Keratinocyte (primary cell): ENCODE data around the gene HLA-DMA. TPM values are rescaled to one million over a fixed set of nuclear protein-coding genes. Genes with fewer than 3 reads are reported as not detected.
"Not testable (repeated sequence)": the region's sequence is repeated elsewhere in the genome, so short reads cannot be mapped to it uniquely, and the experiment has no call there.

Experiments used
- DNase-seq: peaks from one replicate; pipeline ENCODE4 v3.0.0-alpha.2; 2011; ENCODE audit warnings: low read depth, missing footprints, low spot score
- FAIRE-seq: peaks from 2 replicates; lab custom pipeline; 2011; peaks lifted over from hg19 to GRCh38; lab: Jason Lieb, UNC
- H2AFZ ChIP-seq: 2 replicates; pipeline ENCODE4 v1.6.0; 2012; ENCODE audit warnings: low read length, control low read depth, inconsistent platforms; ENCODE audit not compliant: control insufficient read depth
- H3K27ac ChIP-seq: 2 replicates; pipeline ENCODE4 v1.5.1; 2011; ENCODE audit warnings: low read length; ENCODE audit not compliant: control insufficient read depth, insufficient read depth
- H3K27me3 ChIP-seq: 3 replicates; pipeline ENCODE4 v1.6.0; 2011; ENCODE audit warnings: low read length; ENCODE audit not compliant: control insufficient read depth, insufficient read depth; ENCODE audit errors: extremely low read depth
- H3K36me3 ChIP-seq, 2 experiments: 2 replicates in 1 of 2; 3 replicates in 1 of 2; pipeline ENCODE4 v1.5.1; 2011; ENCODE audit warnings: low read length in 2 of 2, mild to moderate bottlenecking in 1 of 2; ENCODE audit not compliant: control insufficient read depth in 2 of 2, insufficient read depth in 2 of 2; ENCODE audit errors: extremely low read depth in 1 of 2
- H3K4me1 ChIP-seq: 3 replicates; pipeline ENCODE4 v1.5.1; 2011; ENCODE audit warnings: low read length; ENCODE audit not compliant: control insufficient read depth, insufficient read depth; ENCODE audit errors: extremely low read depth
- H3K4me2 ChIP-seq: 3 replicates; pipeline ENCODE4 v1.6.0; 2011; ENCODE audit warnings: low read depth, low read length; ENCODE audit not compliant: control insufficient read depth, insufficient read depth; ENCODE audit errors: extremely low read depth
- H3K4me3 ChIP-seq, 3 experiments: fragments of 200-600 bp in 1 of 3; sonication (generic) in 1 of 3; 2 replicates in 2 of 3; 3 replicates in 1 of 3; pipeline ENCODE4 v1.5.1; 2011 to 2016; ENCODE audit warnings: low read length in 3 of 3, mild to moderate bottlenecking in 3 of 3, control low read depth in 2 of 3, inconsistent platforms in 1 of 3, low read depth in 1 of 3, mixed read lengths in 1 of 3, mixed run types in 1 of 3, moderate library complexity in 1 of 3; ENCODE audit not compliant: control insufficient read depth in 2 of 3, insufficient read depth in 2 of 3; ENCODE audit errors: extremely low read depth in 1 of 3
- H3K79me2 ChIP-seq: 2 replicates; pipeline ENCODE4 v1.6.0; 2012; ENCODE audit warnings: low read length; ENCODE audit not compliant: control insufficient read depth, insufficient read depth
- H3K9ac ChIP-seq: 3 replicates; pipeline ENCODE4 v1.6.0; 2011; ENCODE audit warnings: low read length; ENCODE audit not compliant: control insufficient read depth, insufficient read depth; ENCODE audit errors: extremely low read depth
- H3K9me1 ChIP-seq: 3 replicates; pipeline ENCODE4 v1.6.0; 2011; ENCODE audit warnings: low read length; ENCODE audit not compliant: control insufficient read depth, insufficient read depth; ENCODE audit errors: extremely low read depth
- H3K9me3 ChIP-seq: 2 replicates; pipeline ENCODE4 v1.5.1; 2012; ENCODE audit warnings: low read depth, low read length; ENCODE audit not compliant: control insufficient read depth
- H4K20me1 ChIP-seq: 3 replicates; pipeline ENCODE4 v1.6.0; 2011; ENCODE audit warnings: low read length; ENCODE audit not compliant: control insufficient read depth, insufficient read depth; ENCODE audit errors: extremely low read depth
- CTCF ChIP-seq, 3 experiments: IDR thresholded peaks in 1 of 3; conservative IDR thresholded peaks in 1 of 3; optimal IDR thresholded peaks in 1 of 3; 2 replicates in 2 of 3; 3 replicates in 1 of 3; pipeline versions ENCODE3 to v1.5.1; 2011; ENCODE audit warnings: low read length in 3 of 3, mild to moderate bottlenecking in 3 of 3, moderate library complexity in 2 of 3, control low read depth in 1 of 3, inconsistent platforms in 1 of 3; ENCODE audit not compliant: insufficient read depth in 2 of 3; ENCODE audit errors: extremely low read depth in 1 of 3
- EZH2 ChIP-seq: IDR thresholded peaks from one replicate; pipeline ENCODE4 v1.6.1; 2012; ENCODE audit warnings: inconsistent platforms, mild to moderate bottlenecking, low read length, moderate library complexity
- dilution Hi-C: fragments of 300-500 bp; cut with MboI; formaldehyde crosslinking; loops from one replicate; pipeline ENCODE4 v1.7.0; 2020; ENCODE audit warnings: low sequenced_read_pairs; ENCODE audit not compliant: extremely low pct_ligation_motif_present
- polyA plus RNA-seq, 5 experiments: library from polyadenylated mRNA; depleted of rRNA in 3 of 5; stranded (reverse) in 3 of 5; stranded (forward) in 1 of 5; unstranded in 1 of 5; fragments of >200 nt; gene quantifications; 1 replicate in 1 of 5; 2 replicates in 3 of 5; 3 replicates in 1 of 5; pipeline versions ENCODE4 v1.2.1 to v1.2.3, GENCODE V29; 2011 to 2012; ENCODE audit warnings: missing spikeins in 2 of 5, low read depth in 1 of 5, low replicate concordance in 1 of 5

Gene HLA-DMA
- polyA plus RNA-seq, 1 donor (not counting 4 experiments of a cell fraction or from before 2014, with no cell fraction given): 2.6 TPM

GRCh38 chr6:32943864-32944649 is 8.8 kb downstream of the HLA-DMA start:
- H3K9ac ChIP-seq: no peak overlapping the region
- H3K9me3 ChIP-seq: no peaks in the 10 kb centered on the region
- no peaks in the 10 kb centered on the region for H3K9me1 ChIP-seq
- no peaks in the 10 kb centered on the region for H3K79me2 ChIP-seq
- TF ChIP-seq EZH2 (no peak), CTCF (optimal IDR thresholded peaks at IDR 0.05 in 1 of 3, IDR thresholded peaks at IDR 0.05 in 1 of 3, conservative IDR thresholded peaks at IDR 0.05 in 1 of 3; ENCODE audit: extremely low read depth in 1 of 3, insufficient read depth in 2 of 3, low read length in 3 of 3) (no peak)
- dilution Hi-C loops: no loop called here
- FAIRE-seq: no peak
- no peaks in the 10 kb centered on the region for H4K20me1 ChIP-seq
- no peak overlapping the region for H3K4me2 ChIP-seq
- H3K4me1 ChIP-seq: no peaks in the 10 kb centered on the region
- no peak for DNase-seq
- peaks cover 9% of the 10 kb centered on the region for H3K27me3 ChIP-seq
- H2AFZ ChIP-seq: no peak overlapping the region
- H3K27ac ChIP-seq: no peak overlapping the region
- no peak overlapping the region for H3K4me3 ChIP-seq
- H3K36me3 ChIP-seq: no peaks in the 10 kb centered on the region

- H3K4me3 ChIP-seq, H3K4me1 ChIP-seq, H3K36me3 ChIP-seq, H4K20me1 ChIP-seq, DNase-seq, FAIRE-seq, H3K79me2 ChIP-seq, H2AFZ ChIP-seq, H3K9ac ChIP-seq, dilution Hi-C loops, H3K4me2 ChIP-seq, H3K9me3 ChIP-seq, H3K27ac ChIP-seq, H3K9me1 ChIP-seq: not testable (repeated sequence)
- peaks cover 17% of the 10 kb centered on the region for H3K27me3 ChIP-seq
These were observed 10.3 kb downstream of the HLA-DMA start for GRCh38 chr6:32942555-32943123.
